Rectal smooth muscle tissue (tissue), 1 donor: Measurements from ENCODE around the gene TRABD.

Experiments used
- H3K27ac ChIP-seq: one replicate; pipeline ENCODE4 v1.7.0; 2013; ENCODE audit warnings: low read depth, low read length, inconsistent platforms
- H3K27me3 ChIP-seq: one replicate; pipeline ENCODE4 v1.7.0; 2013; ENCODE audit warnings: low read length; ENCODE audit not compliant: control insufficient read depth, insufficient read depth
- H3K36me3 ChIP-seq: one replicate; pipeline ENCODE4 v1.7.0; 2013; ENCODE audit warnings: low read length; ENCODE audit not compliant: control insufficient read depth, insufficient read depth
- H3K4me1 ChIP-seq: one replicate; pipeline ENCODE4 v1.7.0; 2013; ENCODE audit warnings: low read length; ENCODE audit not compliant: control insufficient read depth, insufficient read depth
- H3K4me3 ChIP-seq: one replicate; pipeline ENCODE4 v1.7.0; 2013; ENCODE audit warnings: low read length
- H3K9ac ChIP-seq: one replicate; pipeline ENCODE4 v1.7.0; 2013; ENCODE audit warnings: low read length

Gene TRABD

DNA sequence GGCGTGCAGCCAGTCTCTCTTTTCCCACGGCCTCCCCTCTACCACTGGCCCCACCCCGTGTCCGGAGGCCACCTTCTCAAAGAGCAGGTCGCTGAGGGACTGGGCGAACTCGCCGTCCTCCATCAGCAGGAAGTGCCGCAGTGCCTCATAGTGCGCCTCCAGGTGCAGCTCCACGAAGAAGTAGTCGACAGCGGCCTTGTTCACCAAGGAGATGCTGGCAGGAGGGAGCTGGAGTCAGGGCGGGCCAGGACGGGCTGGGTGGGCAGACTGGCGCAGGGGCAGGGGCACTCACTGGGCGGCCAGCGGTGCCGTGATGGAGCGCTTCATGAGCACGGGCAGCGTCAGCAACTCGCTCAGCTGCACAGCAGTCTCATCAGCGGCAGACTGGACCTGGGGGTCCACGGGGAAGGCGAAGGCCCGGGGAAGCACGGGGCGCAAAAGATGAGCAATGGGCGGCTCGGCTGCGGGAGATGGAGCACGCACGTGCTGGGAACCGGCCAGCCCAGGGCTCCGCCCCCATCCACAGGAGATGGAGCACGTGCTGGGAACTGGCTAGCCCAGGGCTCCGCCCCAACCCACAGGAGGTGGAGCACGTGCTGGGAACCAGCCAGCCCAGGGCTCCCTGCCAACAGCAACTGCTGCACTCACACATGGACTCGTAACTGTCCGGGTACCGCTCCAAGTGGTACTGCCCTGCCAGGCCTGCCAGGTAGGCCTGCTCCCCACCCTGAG lies 33.4 kb downstream of the TRABD start:
- Histone ChIP-seq H3K36me3 (peaks cover 53% of the 10 kb centered on the region), H3K4me1 (peaks cover 5% of the 10 kb centered on the region), H3K27ac (no peak overlapping the region), H3K4me3 (no peak overlapping the region), H3K27me3 (no peaks in the 10 kb centered on the region), H3K9ac (no peak overlapping the region)

DNA sequence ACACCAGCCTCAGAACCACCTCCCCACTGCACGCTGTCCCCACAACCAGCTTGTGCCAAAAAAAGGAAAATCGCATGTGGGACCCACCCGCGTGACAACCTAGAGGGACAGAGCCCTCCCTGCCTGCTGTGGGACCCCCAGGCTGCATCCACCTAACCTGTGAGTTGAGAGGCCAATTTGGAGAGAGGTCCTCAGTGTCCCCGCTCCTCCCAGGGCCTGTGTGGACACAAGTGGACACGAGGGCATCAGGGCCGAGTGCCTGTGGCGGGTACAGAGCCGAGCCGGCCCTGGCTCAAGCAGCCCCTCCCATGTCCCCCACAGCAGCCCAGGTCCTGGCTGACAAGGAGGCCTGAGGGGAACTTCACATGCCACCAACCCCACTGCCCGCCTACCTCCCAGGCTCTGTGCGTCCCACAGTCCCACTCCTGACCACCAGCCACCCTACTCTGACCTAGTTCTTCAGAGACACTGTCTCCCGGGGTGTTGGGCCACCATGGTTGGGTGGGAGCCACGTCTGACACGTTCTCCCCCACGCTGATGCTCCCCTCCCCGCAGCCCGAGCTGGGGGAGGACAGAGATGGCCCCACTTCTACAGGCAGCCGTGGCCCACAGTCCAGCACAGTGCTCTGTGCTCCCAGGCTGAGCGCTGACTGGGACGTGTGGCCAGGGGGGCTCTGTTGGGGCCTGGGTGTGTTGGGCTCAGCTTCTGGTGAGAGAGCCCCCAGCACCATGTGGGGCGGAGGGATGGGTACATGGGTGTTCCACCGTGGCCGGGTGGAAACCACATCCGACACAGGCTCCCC lies 34.3 kb downstream of the TRABD start:
- Histone ChIP-seq H3K4me1 (peaks cover 5% of the 10 kb centered on the region), H3K27me3 (no peaks in the 10 kb centered on the region), H3K4me3 (no peak overlapping the region), H3K36me3 (peaks cover 51% of the 10 kb centered on the region), H3K27ac (no peak overlapping the region), H3K9ac (no peak overlapping the region)

DNA sequence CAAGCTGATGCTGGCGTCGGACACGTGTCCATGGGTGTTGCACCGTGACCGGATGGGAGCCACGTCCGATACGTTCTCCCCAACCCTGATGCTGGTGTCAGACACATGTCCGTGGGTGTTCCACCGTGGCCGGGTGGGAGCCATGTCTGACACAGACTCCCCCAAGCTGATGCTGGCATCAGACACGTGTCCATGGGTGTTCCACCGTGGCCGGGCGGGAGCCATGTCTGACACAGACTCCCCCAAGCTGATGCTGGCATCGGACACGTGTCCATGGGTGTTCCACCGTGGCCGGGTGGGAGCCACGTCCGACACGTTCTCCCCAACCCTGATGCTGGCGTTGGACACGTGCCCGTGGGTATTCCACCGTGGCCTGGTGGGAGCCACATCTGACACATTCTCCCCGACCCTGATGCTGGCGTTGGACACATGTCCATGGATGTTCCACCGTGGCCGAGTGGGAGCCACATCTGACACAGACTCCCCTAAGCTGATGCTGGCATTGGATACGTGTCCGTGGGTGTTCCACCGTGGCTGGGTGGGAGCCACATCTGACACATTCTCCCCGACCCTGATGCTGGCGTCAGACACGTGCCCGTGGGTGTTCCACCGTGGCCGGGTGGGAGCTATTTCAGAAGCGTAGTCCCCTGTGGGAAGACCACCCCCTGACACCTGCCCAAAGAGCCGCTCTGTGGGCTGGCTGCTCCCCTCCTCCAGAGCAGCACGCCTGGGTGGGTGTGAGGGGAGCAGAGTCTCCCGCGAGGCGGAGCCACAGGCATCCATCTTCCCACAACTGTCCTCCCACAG lies 35.1 kb downstream of the TRABD start:
- no peak overlapping the region for H3K4me3 ChIP-seq
- no peak overlapping the region for H3K27ac ChIP-seq
- H3K4me1 ChIP-seq = peaks cover 5% of the 10 kb centered on the region
- H3K27me3 ChIP-seq = no peaks in the 10 kb centered on the region
- peaks cover 45% of the 10 kb centered on the region for H3K36me3 ChIP-seq
- no peak overlapping the region for H3K9ac ChIP-seq

DNA sequence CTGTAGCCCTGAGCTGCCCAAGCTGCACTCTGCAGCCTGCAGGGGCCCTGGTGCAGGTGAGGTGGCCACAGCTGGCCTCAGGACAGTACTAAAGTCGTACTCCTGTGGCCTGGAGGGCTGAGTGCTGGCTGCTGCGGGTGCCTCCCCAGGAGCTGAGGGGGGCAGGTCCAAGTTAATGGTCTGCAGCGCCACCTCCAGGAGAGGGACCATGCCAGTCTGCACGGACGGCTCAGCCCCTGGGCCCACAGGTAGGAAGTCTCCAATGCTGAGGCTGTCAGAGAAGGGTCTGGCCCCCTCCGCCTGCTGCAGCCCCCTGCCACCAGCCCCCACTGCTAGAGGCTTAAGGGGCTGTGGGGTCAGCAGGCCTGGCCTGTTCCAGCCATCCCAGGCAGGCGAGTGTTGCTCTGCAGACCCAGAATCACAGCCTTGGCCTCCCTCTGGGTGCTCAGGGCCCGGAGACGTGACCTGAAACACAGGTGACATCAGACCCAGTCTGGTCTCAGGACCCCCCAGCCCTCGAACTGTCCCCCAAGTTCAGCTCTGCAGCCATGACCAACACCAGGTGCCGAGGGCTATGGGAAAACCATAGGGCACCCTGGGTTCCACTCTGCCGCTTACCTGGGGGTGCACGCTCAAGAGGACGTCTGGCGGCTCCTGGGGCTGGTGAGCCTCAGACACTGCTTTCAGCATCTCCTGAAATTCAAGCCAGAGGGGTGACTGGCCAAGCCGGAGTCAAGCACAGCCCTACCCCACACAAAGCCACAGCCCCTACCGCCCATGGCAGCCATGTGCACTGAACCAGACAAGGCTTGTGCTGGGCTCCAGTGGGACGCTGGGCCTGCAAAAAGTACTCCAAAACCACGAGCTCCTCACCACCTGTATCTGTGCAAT lies 35.9 kb downstream of the TRABD start:
- Histone ChIP-seq H3K27ac (no peak overlapping the region), H3K36me3 (peaks cover 44% of the 10 kb centered on the region), H3K27me3 (no peaks in the 10 kb centered on the region), H3K4me1 (peaks cover 5% of the 10 kb centered on the region), H3K4me3 (no peak overlapping the region), H3K9ac (no peak overlapping the region)

DNA sequence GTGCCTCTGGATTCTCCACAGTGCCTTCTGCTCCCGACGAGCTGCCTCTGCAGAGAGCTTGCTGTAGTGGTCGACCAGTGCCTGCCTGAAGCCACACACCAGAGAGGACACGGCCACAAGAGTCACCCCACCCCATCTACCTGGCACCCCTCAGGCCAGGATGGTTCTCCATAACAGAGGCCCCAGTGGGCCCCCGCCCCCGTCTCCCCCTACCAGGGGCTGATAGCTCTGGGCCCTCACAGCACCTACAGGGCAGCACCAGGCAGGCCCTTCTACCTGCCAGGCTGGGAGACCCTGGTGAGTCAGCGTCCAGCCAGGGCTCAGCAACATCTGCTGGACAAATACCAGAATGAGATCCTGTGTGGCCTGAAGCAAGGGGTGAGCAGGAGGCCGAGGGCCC lies 36.8 kb downstream of the TRABD start:
- Histone ChIP-seq H3K9ac (no peak overlapping the region), H3K36me3 (peaks cover 46% of the 10 kb centered on the region), H3K4me1 (peaks cover 5% of the 10 kb centered on the region)

DNA sequence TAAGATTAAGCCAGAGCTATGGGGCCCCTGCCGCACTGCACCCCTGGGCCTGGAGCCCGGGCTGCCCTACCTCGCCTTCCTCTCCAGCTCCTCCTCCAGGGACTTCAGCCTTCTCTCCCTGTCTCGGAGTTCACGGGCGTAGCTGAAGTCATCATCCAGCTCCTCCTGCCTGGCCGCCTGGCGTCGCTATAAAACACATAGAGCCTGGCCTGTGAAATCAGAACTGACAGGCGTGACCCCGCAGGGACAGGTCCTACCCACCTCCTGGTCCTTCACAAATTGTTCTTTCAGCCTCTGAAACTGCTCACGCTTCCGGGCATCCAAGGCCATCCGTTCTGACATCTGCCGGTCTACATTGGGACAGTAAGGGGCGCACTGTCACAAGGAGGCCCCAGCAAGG lies 38.4 kb downstream of the TRABD start:
- H3K4me3 ChIP-seq = no peak overlapping the region
- no peaks in the 10 kb centered on the region for H3K27me3 ChIP-seq
- H3K4me1 ChIP-seq = peaks cover 5% of the 10 kb centered on the region
- peaks cover 35% of the 10 kb centered on the region for H3K36me3 ChIP-seq
- H3K27ac ChIP-seq = no peak overlapping the region
- H3K9ac ChIP-seq = no peak overlapping the region

More for the DNA sequence above, 36.8 kb downstream of the TRABD start:
- H3K4me3 ChIP-seq = no peak overlapping the region
- no peaks in the 10 kb centered on the region for H3K27me3 ChIP-seq
- H3K27ac ChIP-seq = no peak overlapping the region

DNA sequence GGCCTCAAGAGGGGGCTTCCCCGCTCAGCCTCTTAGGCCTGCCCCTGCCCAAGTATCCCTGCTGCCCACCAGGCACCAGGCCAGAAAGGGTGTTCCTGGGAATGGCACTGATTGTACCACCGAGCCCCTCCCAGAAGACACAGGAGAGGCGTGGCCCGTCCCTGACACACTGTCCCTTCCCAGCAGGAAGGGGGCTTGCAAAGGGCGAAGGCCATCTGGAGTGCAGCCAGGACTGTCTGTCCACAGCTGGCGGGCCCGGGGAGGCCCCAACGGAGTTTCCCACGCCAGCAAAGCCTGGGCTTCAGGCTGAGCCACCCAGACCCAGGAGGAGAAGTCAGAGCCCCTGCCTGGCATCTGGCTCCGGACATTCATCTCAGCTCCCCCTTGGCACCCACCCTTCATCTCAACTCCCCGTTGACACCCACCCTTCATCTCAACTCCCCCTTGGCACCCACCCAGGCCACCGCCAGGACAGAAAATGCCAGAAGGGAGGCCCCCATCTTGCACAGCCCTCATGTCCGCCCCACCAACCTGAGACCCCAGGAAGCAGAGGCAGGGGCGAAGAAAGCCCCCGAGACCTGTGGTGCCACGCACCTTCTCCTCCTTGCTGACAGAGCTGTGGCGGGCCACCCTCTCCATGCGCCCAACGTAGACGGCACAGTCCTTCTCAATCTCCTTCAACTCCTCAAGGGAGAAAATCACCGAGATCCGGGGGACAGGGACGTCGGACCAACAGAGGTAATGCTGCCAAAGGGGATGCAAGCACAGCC lies 39.7 kb downstream of the TRABD start:
- no peak overlapping the region for H3K4me3 ChIP-seq
- H3K27me3 ChIP-seq = no peaks in the 10 kb centered on the region
- no peak overlapping the region for H3K27ac ChIP-seq
- H3K4me1 ChIP-seq = no peaks in the 10 kb centered on the region
- no peak overlapping the region for H3K9ac ChIP-seq
- H3K36me3 ChIP-seq = peaks cover 32% of the 10 kb centered on the region

DNA sequence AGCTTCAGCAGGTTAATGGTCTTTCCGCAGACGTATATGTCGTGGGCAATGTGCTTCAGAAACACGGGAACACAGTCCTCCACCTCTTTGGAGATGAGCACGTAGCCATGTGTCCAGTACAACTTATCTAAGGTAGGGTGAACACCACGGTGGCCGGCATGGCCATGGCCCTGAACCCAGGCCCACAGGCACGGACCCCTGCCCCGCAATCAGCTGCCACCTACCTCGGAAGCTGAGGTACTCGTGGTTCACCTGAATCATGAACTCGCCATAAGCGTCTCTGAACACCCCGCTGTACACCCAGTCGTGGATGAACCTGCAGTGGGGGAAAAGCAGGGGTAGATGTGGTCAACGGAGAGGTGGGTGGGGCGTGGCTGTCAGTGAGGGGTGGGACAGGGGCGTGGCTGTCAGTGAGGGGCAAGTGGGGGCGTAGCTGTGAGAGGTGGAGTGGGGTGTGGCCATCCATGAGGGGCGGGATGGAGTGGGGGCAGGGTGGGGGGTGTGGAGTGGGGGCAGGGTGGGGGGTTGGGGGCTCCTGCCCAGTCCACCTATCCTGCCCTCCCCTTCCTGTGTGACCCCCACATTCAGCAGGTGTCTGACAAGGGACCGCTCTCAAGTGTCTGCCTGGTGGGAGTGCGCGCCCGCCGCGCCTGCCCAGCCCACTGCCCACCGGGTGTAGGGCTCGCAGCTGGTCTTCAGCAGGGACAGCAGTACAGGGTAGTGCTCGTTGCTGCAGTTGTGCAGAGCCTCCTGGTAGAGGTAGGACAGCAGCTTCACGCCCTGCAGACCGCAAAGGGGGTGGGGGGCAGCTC lies 40.6 kb downstream of the TRABD start:
- Histone ChIP-seq H3K27me3 (no peaks in the 10 kb centered on the region), H3K9ac (no peak overlapping the region), H3K27ac (no peak overlapping the region), H3K4me1 (no peaks in the 10 kb centered on the region), H3K36me3 (peaks cover 23% of the 10 kb centered on the region), H3K4me3 (no peak overlapping the region)

DNA sequence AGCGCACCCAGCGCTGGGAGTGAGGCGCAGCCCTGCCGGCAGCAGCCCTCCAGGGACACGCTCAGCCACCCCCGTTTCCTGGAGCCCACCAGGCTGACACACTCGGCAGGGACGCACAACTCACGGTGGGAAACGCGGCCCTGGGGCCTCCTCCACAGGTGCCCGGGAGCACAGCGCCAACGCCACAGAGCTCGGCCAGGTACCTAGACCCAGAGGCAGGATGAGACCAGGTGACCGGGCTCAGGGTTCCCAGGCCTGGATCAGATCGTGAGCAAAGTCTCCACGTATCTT lies 41.1 kb downstream of the TRABD start:
- no peak overlapping the region for H3K27ac ChIP-seq
- no peaks in the 10 kb centered on the region for H3K27me3 ChIP-seq
- no peak overlapping the region for H3K9ac ChIP-seq
- no peak overlapping the region for H3K4me3 ChIP-seq
- H3K4me1 ChIP-seq = no peaks in the 10 kb centered on the region
- peaks cover 22% of the 10 kb centered on the region for H3K36me3 ChIP-seq

DNA sequence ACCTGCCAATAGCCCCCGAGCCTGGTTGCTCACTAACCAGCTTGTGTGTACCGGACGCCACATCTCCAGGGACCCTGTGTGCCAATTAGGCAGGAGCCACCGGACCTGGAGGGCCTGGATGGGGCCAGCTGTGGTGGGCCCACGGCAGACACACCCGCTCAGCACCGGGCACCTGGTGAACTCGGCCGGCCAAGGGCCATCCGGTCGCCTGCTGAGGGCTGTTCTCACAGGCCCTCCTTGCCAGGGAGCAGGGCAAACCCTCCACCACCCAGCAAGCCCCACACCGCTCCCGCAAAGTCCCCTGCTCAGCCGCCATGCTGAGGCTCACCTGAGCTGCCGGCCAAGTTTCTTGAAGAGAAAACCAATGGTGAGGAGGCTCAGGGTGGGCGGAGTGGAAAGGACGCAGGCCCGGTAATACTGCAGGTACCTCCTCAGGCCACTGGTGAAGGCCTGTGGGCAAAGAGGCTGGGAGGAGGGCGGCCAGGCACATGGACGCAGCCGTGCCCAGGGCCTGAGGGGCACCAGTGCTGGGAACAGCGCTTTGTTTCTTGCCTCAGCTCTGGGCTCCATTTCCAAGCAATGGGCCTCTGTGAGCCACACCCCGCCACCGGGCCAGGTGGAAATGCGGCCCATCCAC lies 42.0 kb downstream of the TRABD start:
- H3K9ac ChIP-seq = no peak overlapping the region
- no peak overlapping the region for H3K4me3 ChIP-seq
- peaks cover 17% of the 10 kb centered on the region for H3K36me3 ChIP-seq
- H3K4me1 ChIP-seq = no peaks in the 10 kb centered on the region
- no peaks in the 10 kb centered on the region for H3K27me3 ChIP-seq
- H3K27ac ChIP-seq = no peak overlapping the region
